SJSA1 (cell line): Measurements from ENCODE around the gene TLR7. TPM values are rescaled to one million over a fixed set of nuclear protein-coding genes. Genes with fewer than 3 reads are reported as not detected.

Source experiments
- DNase-seq, 2 experiments: peaks; one replicate each; pipeline ENCODE4 v3.0.0-alpha.2; 2015 to 2020; ENCODE audit warnings: low spot score in 2 of 2, low read depth in 1 of 2
- H3K27ac ChIP-seq: fragments of 250-450 bp; sonication (Bioruptor Pico); 2 replicates; pipeline ENCODE4 v1.5.1; 2020; ENCODE audit warnings: mild to moderate bottlenecking, moderate library complexity
- H3K27me3 ChIP-seq: fragments of 250-450 bp; sonication (Bioruptor Pico); replicated peaks from 2 replicates; pipeline ENCODE4 v1.5.1; 2020; ENCODE audit warnings: mild to moderate bottlenecking, moderate library complexity
- H3K36me3 ChIP-seq: fragments of 250-450 bp; sonication (Bioruptor Pico); 2 replicates; pipeline ENCODE4 v1.5.1; 2020; ENCODE audit warnings: mild to moderate bottlenecking
- H3K4me1 ChIP-seq: fragments of 250-450 bp; sonication (Bioruptor Pico); replicated peaks from 2 replicates; pipeline ENCODE4 v1.6.1; 2021; ENCODE audit warnings: mild to moderate bottlenecking
- H3K4me3 ChIP-seq: fragments of 250-450 bp; sonication (Bioruptor Pico); 2 replicates; pipeline ENCODE4 v1.5.1; 2020; ENCODE audit warnings: mild to moderate bottlenecking
- H3K9me3 ChIP-seq: fragments of 250-450 bp; sonication (Bioruptor Pico); replicated peaks from 2 replicates; pipeline ENCODE4 v1.5.1; 2020; ENCODE audit warnings: mild to moderate bottlenecking
- total RNA-seq: library from RNA; depleted of rRNA; stranded (reverse); fragments of >200 nt; shearing (Covaris generic); gene quantifications from 2 replicates; pipeline ENCODE4 v1.2.3, GENCODE V29; 2014

Gene TLR7
- total RNA-seq, 1 experiment from 2014 or later, result 0.11 TPM

GRCh38 chrX:12874581-12874980, 7.7 kb downstream of the TLR7 start:
- Histone ChIP-seq H3K27me3 (no peaks in the 10 kb centered on the region), H3K27ac (no peak overlapping the region), H3K9me3 (no peaks in the 10 kb centered on the region), H3K4me1 (no peaks in the 10 kb centered on the region), H3K4me3 (no peak overlapping the region), H3K36me3 (no peaks in the 10 kb centered on the region)
- no peak for DNase-seq

- Histone ChIP-seq H3K4me1 (no peaks in the 10 kb centered on the region), H3K9me3 (no peaks in the 10 kb centered on the region), H3K36me3 (no peaks in the 10 kb centered on the region), H3K27ac (no peak overlapping the region), H3K4me3 (no peak overlapping the region), H3K27me3 (no peaks in the 10 kb centered on the region)
- DNase-seq, result no peak
These were observed 10.5 kb downstream of the TLR7 start for GRCh38 chrX:12877386-12877785.

- Histone ChIP-seq H3K27me3 (no peaks in the 10 kb centered on the region), H3K9me3 (no peaks in the 10 kb centered on the region), H3K4me3 (no peak overlapping the region), H3K36me3 (no peaks in the 10 kb centered on the region), H3K27ac (no peak overlapping the region), H3K4me1 (no peaks in the 10 kb centered on the region)
- no peak for DNase-seq
These were observed 11.7 kb downstream of the TLR7 start for GRCh38 chrX:12878536-12878935.

- Histone ChIP-seq H3K9me3 (no peaks in the 10 kb centered on the region), H3K4me1 (no peaks in the 10 kb centered on the region), H3K36me3 (no peaks in the 10 kb centered on the region), H3K4me3 (no peak overlapping the region), H3K27me3 (no peaks in the 10 kb centered on the region), H3K27ac (no peak overlapping the region)
- no peak for DNase-seq
These were observed 15.0 kb downstream of the TLR7 start for GRCh38 chrX:12881914-12882313.

GRCh38 chrX:12885508-12885907, 18.6 kb downstream of the TLR7 start:
- no peaks in the 10 kb centered on the region for H3K4me1 ChIP-seq
- no peak overlapping the region for H3K4me3 ChIP-seq
- H3K9me3 ChIP-seq, result no peaks in the 10 kb centered on the region
- no peaks in the 10 kb centered on the region for H3K36me3 ChIP-seq
- DNase-seq, result no peak
- H3K27ac ChIP-seq, result no peak overlapping the region
- H3K27me3 ChIP-seq, result no peaks in the 10 kb centered on the region

- no peak overlapping the region for H3K4me3 ChIP-seq
- H3K4me1 ChIP-seq, result no peaks in the 10 kb centered on the region
- no peak overlapping the region for H3K27ac ChIP-seq
- no peaks in the 10 kb centered on the region for H3K36me3 ChIP-seq
- DNase-seq, result no peak
- H3K27me3 ChIP-seq, result no peaks in the 10 kb centered on the region
- no peaks in the 10 kb centered on the region for H3K9me3 ChIP-seq
These were observed 19.7 kb downstream of the TLR7 start for GRCh38 chrX:12886545-12886944.

GRCh38 chrX:12887141-12887540, 20.3 kb downstream of the TLR7 start:
- Histone ChIP-seq H3K27me3 (no peaks in the 10 kb centered on the region), H3K4me3 (no peak overlapping the region), H3K36me3 (no peaks in the 10 kb centered on the region), H3K9me3 (no peaks in the 10 kb centered on the region), H3K27ac (no peak overlapping the region), H3K4me1 (no peaks in the 10 kb centered on the region)
- DNase-seq, result no peak

- Histone ChIP-seq H3K27ac (no peak overlapping the region), H3K4me1 (no peaks in the 10 kb centered on the region), H3K27me3 (no peaks in the 10 kb centered on the region), H3K9me3 (no peaks in the 10 kb centered on the region), H3K4me3 (no peak overlapping the region), H3K36me3 (no peaks in the 10 kb centered on the region)
- no peak for DNase-seq
These were observed 20.9 kb downstream of the TLR7 start for GRCh38 chrX:12887767-12888166.

- Histone ChIP-seq H3K9me3 (no peaks in the 10 kb centered on the region), H3K27ac (no peak overlapping the region), H3K27me3 (no peaks in the 10 kb centered on the region), H3K4me1 (peaks cover 8% of the 10 kb centered on the region), H3K36me3 (no peaks in the 10 kb centered on the region), H3K4me3 (no peak overlapping the region)
- no peak for DNase-seq
These were observed 23.6 kb downstream of the TLR7 start for GRCh38 chrX:12890467-12890866.

GRCh38 chrX:12891171-12891570, 24.3 kb downstream of the TLR7 start:
- Histone ChIP-seq H3K27ac (no peak overlapping the region), H3K4me3 (no peak overlapping the region), H3K4me1 (peaks cover 8% of the 10 kb centered on the region), H3K27me3 (no peaks in the 10 kb centered on the region), H3K9me3 (no peaks in the 10 kb centered on the region), H3K36me3 (no peaks in the 10 kb centered on the region)
- DNase-seq, result no peak

- peaks cover 8% of the 10 kb centered on the region for H3K4me1 ChIP-seq
- no peak for DNase-seq
- no peak overlapping the region for H3K4me3 ChIP-seq
- no peaks in the 10 kb centered on the region for H3K9me3 ChIP-seq
- H3K36me3 ChIP-seq, result no peaks in the 10 kb centered on the region
- H3K27me3 ChIP-seq, result no peaks in the 10 kb centered on the region
- no peak overlapping the region for H3K27ac ChIP-seq
These were observed 25.1 kb downstream of the TLR7 start for GRCh38 chrX:12891915-12892506.

GRCh38 chrX:12892716-12893115, 25.8 kb downstream of the TLR7 start:
- no peaks in the 10 kb centered on the region for H3K9me3 ChIP-seq
- no peak for DNase-seq
- no peak overlapping the region for H3K4me3 ChIP-seq
- H3K27ac ChIP-seq, result no peak overlapping the region
- H3K4me1 ChIP-seq, result peaks cover 8% of the 10 kb centered on the region
- H3K27me3 ChIP-seq, result no peaks in the 10 kb centered on the region
- no peaks in the 10 kb centered on the region for H3K36me3 ChIP-seq

- Histone ChIP-seq H3K27me3 (no peaks in the 10 kb centered on the region), H3K27ac (no peak overlapping the region), H3K36me3 (no peaks in the 10 kb centered on the region), H3K4me1 (peaks cover 16% of the 10 kb centered on the region), H3K4me3 (no peak overlapping the region), H3K9me3 (no peaks in the 10 kb centered on the region)
- DNase-seq, result peak in 1 of 2 experiments; percentile 37
These were observed 27.5 kb downstream of the TLR7 start for GRCh38 chrX:12894074-12895030.

- DNase-seq, result no peak
- Histone ChIP-seq H3K27me3 (no peaks in the 10 kb centered on the region), H3K4me3 (no peak overlapping the region), H3K36me3 (no peaks in the 10 kb centered on the region), H3K9me3 (no peaks in the 10 kb centered on the region), H3K27ac (no peak overlapping the region), H3K4me1 (peaks cover 16% of the 10 kb centered on the region)
These were observed 29.0 kb downstream of the TLR7 start for GRCh38 chrX:12895866-12896265.
